NCI-H774 (cell line): ENCODE data around the gene GCLC.
"Not testable (repeated sequence)": the region's sequence is repeated elsewhere in the genome, so short reads cannot be mapped to it uniquely, and the experiment has no call there.

ENCODE experiments used
- DNase-seq: peaks from one replicate; lab custom pipeline; 2025; lab: John Stamatoyannopoulos, UW

The GCLC gene

GRCh38 chr6:53492860-53493634 lies 51.9 kb downstream of the GCLC start:
- peak; percentile 29 for DNase-seq

- DNase-seq: no peak
These were observed 57.8 kb downstream of the GCLC start for GRCh38 chr6:53487080-53487479.

DNA sequence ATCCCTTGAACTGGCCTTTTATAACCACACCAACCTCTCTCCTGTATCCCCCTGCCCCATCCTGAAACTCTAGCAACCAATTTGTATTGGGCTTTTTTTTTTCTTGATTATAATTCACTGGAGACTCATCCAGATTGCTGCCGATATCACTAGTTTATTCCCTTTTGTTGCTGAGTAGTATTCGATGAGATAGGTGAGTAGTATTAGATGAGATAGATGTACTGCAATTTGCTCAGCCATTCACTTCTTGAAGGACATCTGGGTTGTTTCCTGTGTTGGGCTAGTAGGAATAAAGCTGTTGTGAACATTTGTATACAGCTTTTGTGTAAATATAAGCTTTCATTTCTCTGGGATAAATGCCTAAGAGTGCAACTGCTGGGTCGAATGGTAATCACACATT lies 58.2 kb downstream of the GCLC start:
- no peak for DNase-seq

GRCh38 chr6:53484476-53485280 lies 60.2 kb downstream of the GCLC start:
- DNase-seq: peak; percentile 50

DNA sequence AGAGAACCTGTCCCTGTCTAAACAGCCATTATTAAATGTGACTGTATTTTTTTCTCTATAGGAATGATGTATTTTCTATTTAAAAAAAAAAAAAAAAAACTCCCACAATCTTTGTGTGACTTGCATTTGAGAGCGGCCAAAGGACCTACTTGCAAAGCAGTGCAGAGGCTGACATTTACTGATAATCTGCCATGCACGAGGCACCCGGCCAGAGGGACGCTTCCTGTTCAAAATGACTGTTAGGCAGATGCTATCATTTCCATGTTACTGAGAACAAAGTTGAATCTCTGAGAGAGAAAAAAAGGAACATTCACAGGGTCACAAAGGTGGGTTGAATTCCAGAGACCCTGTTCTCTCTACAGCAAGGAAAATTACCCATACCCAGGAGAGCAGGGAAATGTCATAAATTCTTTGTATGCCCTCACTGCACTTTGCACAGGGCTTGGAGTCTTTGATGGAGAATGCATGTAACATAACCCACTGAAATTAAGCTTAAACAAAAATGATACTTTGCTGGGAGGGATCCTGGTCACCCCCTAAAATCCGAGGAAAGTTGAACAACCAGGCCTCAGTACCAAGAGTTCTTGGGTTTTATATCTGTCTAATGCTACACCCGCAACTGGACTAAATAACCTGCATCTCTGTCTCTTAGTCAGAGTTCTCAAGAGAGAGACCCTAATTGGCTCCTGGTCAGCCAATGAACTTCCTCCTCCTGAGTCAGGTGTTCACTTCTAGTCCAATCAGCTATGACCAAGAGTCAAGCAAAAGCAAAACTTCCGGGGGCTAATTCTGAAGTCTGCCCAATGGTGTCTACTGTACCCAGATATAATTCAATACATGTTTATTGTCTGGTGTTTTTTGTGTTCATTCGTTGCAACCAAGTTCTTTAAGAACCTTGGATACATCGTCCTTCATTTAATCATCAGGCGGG lies 61.2 kb downstream of the GCLC start:
- no peak for DNase-seq

- no peak for DNase-seq
These were observed 63.6 kb downstream of the GCLC start for GRCh38 chr6:53481323-53481722.

GRCh38 chr6:53480774-53481173 lies 64.1 kb downstream of the GCLC start:
- DNase-seq: not testable (repeated sequence)

DNA sequence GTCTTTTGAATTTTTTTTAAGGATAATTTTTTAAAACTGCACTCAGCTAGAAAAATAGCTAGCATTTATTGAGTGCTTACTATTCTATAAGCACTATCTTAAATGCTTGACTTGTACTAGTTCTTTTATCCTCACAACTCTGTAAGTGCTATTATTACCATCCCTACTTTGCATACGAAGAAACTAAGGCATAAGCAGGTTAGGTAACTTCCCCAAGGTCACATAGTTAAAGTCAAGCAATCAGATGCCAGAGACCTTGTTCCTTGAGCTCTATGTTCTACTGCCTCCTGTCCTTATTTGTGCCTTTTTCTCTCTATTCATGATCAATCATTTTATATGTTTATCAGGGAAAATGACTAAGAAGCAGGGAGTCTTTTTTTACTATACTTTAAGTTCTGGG lies 65.0 kb downstream of the GCLC start:
- no peak for DNase-seq

DNA sequence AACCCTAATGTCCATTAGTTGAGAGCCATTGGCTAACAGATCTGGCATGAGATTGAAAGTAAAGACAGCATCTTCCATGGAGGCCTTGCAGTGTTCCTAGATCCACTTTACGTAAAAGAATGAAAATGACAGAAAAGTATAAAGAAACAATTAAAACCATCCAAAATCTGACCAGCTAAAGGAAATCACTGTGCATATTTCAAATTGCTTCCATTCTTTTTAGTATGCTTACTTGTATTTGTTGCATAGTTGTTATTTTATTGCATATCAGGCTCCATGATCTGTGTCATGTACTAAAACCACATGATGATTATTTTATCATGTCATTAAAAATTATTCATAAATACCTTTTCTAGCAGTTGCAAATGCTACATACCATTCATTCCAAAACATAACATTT lies 67.9 kb downstream of the GCLC start:
- DNase-seq: no peak

- DNase-seq: no peak
These were observed 70.9 kb downstream of the GCLC start for GRCh38 chr6:53474010-53474409.

GRCh38 chr6:53469163-53469562 lies 75.7 kb downstream of the GCLC start:
- no peak for DNase-seq

GRCh38 chr6:53466257-53466656 lies 78.6 kb downstream of the GCLC start:
- no peak for DNase-seq

GRCh38 chr6:53465732-53466131 lies 79.2 kb downstream of the GCLC start:
- no peak for DNase-seq

GRCh38 chr6:53464927-53465460 lies 79.9 kb downstream of the GCLC start:
- no peak for DNase-seq

DNA sequence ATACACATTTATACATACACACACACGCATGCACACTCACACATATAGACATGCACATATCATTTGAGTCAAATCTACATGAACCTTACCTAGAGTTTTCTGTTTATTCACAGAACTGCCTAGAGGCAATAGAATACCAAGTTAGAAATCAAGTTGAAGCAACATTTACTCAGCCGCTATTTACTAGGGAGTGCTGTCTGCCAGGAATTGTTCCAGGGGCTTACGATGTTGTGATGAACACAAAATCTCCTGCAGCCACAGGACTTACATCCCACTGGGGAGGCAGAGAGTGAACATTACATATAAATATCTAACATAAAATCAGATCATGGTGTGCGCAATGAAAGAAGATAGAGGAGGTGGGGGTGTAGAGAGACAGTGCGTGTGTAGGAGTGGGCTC lies 80.4 kb downstream of the GCLC start:
- DNase-seq: no peak

GRCh38 chr6:53461696-53462095 lies 83.2 kb downstream of the GCLC start:
- no peak for DNase-seq

DNA sequence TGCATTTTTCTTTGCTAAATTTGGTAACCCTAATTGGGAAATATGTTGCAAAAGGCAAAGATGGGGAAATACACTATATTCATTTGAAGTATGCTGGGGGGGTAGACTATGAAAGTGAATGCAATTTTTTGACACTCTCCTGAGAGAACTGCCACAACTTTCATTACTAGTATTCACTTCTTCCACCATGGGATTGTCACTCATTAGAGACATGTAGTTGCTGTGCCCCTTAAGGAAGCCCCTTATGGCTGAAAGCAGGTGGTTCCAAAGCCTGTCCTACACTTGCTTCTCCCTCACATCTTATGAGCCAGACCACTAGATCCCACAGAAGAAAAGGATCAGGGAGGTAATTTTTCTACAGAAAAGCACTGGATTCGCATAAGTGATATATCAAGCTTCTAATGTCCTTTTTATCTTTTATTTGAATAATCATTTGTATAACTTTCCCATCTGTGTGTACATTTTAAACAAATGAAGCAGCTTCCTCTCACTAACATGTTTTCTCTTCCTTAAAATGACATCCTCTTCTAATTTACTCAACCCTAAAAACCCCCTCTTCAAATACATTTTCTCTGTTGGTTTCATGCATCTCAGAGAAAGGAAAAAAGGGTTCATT lies 83.8 kb downstream of the GCLC start:
- DNase-seq: peak; percentile 4

DNA sequence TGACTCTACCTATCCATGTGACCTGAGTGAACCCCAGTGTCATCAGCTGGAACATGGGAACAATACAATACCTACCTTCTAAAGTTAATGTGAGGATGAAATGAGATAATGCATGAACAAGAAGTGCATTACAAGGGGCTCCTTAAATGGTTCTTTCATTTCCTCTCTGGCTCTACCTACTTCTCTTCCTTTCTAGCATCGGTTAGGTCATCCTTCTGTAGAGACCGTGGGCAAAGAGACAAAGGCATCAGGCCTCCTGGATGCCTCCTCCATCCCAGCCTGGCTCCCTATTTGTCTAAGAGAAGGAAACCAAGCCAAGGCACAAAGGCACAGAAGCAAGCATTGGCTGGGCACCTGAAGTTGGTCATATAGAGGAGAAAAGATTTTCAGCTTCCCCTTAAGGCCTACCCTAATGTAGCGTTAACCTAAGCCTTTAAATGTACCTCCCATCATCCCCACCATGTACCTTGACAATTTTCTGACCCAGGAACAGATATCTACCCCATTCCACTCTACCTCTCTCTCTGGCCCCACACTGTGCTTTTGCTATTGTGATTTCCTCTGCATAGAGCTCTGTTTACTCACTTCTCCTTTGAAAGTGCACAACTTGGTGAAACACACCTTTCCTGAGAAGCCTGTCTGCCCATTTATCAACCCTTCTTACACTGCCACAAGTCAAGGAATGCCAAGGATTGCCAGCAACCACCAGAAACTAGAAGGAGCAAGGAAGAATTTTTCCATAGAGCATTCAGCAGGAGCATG lies 86.6 kb downstream of the GCLC start:
- no peak for DNase-seq

GRCh38 chr6:53456809-53457208 lies 88.1 kb downstream of the GCLC start:
- DNase-seq: no peak

DNA sequence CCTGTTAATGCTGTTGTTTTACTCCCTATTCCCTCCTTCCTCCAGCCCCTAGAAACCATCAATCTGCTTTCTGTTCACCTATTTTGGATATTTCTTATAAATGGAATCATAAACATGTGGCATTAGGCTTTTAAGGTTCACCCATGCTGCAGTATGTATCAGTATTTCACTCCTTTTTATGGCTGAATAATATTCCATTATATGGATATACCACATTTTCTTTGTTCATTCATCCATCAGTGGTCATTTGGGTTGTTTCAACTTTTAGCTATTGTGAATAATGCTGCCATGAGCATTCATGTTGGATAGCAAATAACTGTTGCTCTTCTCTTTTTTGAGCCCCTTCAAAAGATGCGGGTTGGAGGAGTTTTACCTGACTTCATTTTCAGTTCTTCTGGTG lies 89.2 kb downstream of the GCLC start:
- no peak for DNase-seq

GRCh38 chr6:53451165-53451564 lies 93.7 kb downstream of the GCLC start:
- DNase-seq: no peak
